Left kidney (tissue), 2 donors: ENCODE data around the gene SWSAP1. TPM values are rescaled to one million over a fixed set of nuclear protein-coding genes. Genes with fewer than 3 reads are reported as not detected.
A peak's percentile ranks its signal among the peaks of the same experiment; 100 is the strongest.
"Not testable (repeated sequence)": the region's sequence is repeated elsewhere in the genome, so short reads cannot be mapped to it uniquely, and the experiment has no call there.

ENCODE experiments used
- DNase-seq: peaks from one replicate; pipeline ENCODE4 v3.0.0-alpha.2; 2013
- polyA plus RNA-seq: library from polyadenylated mRNA; unstranded; fragments of 120-200 nt; gene quantifications from one replicate; pipeline ENCODE4 v1.2.1, GENCODE V29; 2013; ENCODE audit not compliant: insufficient read length

SWSAP1 gene
- polyA plus RNA-seq, 1 donor, result 2.7 TPM

DNA sequence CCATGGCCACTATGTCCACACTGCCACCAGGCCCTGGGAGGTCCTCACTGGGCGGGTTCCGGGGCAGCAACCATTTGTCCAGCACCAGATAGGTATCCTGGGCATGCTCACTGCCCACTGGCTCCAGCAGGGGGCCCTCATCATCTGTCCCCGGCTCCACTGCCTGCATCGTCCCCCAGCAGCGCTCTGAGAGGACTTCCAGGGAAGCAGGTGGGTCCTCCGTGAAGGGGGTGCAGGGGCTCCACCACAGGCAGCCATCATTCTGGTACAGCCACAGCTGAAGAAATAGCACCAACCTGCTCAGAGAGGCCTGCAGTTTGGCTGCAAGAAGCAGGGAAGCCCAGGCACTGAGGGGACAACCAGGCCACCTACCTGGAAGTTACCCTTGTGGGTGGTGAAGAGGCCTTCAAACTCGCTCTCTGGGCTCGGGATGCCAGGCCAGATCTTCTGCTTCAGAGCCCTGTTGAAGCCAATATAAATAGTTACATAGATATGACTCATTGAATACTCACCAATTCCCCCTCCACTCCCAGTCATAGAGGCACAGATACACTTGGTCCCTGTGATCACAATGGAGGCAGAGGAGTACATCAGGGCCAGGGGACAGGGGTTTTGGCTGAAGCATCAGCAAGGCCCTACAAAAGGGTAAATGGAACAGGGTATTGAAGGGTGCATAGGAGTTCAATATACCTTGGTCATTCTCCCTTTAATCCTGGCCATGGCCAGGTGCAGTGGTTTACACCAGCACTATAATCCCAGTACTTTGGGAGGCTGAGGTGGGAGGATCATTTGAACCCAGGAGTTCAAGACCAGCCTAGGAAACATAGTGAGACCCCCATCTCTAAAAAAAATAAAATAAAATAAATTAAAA is 4.1 kb downstream of the SWSAP1 start:
- DNase-seq, result no peak

DNA sequence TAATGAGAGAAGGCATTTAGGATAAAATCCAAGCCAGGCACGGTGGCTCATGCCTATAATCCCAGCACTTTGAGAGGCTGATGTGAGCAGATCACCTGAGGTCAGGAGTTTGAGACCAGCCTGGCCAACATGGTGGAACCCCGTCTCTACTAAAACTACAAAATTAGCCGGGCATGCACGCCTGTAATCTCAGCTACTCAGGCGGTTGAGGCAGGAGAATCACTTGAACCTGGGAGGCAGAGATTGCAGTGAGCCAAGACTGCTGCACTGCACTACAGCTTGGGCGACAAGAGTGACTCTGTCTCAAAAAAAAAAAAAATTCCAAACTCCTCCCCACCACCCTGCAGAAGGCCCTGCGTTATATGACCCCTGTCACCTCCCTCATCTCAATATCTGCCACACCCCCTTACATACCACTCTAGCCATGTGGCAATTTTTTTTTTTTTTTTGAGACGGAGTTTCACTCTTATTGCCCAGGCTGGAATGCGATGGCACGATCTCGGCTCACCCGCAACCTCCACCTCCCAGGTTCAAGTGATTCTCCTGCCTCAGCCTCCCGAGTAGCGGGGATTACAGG is 4.9 kb downstream of the SWSAP1 start:
- not testable (repeated sequence) for DNase-seq

DNA sequence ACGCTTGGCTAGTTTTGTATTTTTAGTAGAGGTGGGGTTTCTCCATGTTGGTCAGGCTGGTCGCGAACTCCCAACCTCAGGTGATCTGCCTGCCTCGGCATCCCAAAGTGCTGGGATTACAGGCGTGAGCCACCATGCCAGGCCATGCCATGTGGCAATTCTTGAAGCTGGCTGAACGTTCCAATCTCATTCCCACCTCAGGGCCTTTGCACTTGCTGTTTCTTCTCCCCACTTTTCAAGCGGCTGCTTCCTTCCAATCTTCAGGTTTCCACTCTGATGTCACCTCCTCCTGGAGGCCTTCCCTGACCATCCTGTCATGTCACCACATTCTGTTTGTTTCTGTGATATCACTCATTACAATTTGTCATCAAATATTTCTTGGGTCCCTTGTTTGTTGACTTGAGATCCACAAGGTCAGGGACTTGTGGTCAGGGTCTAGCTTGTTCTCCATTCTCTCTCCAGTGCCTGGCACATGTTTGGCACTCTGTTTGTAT is 5.4 kb downstream of the SWSAP1 start:
- DNase-seq, result no peak

DNA sequence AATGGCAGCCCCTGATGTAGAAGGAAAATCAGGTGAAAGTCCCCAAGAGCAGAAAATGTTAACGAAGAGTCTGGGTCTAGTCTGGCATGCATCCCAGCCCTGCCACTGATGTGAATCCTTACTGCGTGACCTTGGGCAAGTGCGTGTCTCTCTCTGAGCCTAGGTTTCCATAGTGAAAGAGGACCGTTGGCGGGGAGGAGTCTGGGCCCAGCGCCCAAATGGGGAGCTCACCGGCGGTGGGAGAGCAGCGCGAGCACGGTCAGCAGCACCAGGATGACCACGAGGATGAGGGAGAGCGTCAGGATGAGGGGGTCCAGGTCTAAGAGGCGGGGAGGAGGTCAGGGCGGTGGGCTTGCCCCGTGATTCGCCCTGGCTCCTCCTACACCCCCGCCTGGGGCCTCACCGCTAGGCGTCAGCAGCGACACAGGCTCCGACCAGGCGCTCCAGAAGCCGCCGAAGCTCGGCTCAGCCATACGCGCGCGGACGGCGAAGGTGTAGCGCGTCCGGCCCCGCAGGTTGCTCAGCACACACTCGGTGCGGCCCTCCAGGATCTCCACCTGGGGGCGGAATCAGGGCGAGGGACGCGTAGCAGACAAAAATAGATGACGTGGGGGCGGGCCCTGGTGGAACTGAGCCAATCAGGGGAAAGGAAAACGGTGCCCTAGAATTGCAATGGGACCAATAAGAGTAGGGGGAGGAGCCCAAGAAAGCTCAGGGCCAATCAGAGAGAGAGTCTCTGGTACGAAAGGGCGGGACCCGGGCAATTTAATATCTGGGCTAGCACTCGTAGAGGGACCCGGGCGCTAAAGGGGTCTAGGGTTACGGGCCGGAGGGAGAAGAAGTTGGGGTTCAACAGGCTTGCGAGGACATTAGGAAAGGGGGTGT is 6.4 kb downstream of the SWSAP1 start:
- peak; percentile 97 for DNase-seq

DNA sequence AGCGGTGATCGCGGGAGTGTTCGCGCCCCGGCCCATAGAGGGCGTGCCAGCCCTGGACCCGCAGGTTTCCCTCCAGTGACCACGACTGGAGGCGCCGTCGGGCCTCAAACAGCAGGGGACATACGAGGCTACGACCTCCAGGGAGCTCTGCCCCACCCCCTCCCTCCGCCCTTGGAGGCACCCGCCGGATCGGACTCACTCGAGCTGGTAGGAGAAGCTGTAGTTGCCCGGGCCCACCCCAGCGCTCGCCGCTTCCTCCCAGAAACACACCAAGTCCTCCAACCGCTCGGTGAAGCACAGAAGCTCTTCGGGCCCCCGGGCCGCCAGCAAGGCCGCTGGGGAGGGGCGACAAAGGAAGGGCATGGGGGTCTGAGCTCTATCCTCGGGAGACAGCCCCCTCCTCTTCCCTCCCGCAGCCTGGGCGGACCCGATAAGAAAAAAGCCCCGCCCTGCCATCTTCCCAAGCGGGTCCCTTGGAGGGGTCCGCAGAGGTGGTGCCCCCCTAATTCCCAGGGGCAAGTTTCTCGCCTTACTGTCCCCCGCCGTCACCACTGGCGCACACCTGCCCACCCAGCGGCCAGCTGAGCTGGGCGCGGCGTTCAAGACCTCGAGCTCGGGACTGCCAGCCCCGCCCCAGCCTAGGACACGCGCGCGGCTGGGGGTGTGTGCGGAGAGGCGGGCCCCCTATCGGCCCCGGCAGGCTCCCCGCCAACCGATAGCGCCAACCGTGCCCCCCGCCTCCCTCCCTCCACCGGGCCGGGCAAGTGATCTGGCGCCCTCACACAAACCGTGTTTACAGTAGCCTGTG is 8.6 kb downstream of the SWSAP1 start:
- DNase-seq, result no peak

DNA sequence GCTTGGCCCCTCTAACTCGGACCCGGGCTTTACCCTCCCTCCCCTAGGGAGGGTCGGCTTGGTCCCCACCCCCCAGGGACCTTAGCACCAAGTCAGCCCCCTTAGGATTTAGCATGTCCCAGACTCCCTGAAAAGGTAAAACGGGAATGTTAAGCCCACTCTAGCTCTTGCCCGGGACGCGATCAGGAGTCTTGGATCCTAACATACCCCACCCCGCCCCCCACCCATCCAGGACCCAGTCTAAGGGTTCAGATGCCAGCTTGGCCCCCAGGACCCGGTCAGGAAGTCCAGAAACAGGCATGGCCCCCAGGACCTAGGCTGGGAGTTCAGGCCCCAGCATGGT is 9.2 kb downstream of the SWSAP1 start:
- no peak for DNase-seq

DNA sequence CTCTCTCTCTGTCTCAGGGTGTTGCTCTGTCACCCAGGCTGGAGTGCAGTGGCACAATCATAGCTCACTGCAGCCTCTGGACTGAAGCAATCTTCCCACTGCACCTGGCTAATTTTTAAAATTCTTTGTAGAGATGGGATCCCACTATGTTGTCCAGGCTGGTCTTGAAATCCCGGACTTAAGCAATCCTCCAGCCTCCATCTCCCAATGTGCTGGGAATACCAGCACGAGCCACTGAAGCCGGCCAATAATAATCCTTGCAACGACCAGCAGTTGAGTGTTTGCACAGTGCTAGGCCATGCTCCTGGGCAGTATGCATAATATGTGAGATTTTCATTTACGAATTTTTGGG is 10.3 kb downstream of the SWSAP1 start:
- no peak for DNase-seq

DNA sequence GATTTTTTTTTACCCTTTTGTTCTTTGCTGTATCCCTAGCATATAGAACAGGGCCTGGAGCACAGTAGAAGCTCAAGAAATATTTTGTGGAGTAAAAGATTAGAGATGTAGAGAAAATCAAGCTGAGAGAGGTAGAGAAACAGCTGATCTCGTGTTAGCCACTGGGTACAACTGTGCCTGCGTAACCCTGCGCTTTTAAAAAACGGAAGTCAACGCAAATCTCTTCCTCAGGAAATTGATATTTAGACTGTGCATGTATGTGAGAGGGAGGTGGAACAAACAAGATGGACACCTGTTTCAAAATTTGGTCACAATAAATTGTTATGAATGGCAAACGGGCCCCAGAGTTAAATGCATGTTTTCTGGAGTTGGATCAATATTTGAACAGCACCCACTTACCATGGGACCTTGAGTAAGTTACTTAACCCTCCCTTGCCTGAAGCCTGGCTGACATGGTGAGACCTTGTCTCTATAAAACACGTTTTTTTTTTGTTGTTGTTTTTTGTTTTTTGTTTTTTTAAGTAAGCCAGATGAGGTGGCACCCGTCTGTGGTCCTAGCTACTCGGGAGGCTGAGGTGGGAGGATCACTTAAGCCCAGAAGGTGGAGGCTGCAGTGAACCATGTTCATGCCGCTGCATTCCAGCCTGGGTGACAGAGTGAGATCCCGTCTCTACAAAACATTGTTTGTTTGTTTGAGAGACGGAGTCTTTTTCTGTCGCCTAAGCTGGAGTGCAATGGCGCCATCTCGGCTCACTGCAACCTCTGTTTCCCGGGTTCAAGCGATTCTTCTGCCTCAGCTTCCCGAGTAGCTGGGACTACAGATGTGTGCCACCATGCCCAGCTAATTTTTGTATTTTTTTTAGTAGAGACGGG is 12.9 kb downstream of the SWSAP1 start:
- no peak for DNase-seq

DNA sequence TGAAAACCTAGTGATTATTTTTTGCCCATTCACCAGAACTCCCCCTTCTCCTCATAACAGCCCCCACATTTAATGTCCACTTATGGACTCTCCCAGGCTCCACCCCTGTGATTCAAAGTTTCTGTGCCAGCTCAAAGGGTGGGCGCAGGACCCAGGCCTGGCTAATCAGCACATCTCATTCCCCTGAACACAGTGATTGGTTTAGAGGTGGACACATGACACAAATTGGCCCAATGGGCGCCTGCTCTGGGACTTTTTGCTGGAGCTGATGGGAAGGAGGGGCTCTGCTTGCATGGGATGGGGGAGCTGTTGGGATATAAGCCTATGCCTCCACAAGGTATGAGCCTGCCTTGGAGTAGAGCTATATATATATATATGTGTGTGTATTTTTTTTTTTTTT is 15.9 kb downstream of the SWSAP1 start:
- no peak for DNase-seq

DNA sequence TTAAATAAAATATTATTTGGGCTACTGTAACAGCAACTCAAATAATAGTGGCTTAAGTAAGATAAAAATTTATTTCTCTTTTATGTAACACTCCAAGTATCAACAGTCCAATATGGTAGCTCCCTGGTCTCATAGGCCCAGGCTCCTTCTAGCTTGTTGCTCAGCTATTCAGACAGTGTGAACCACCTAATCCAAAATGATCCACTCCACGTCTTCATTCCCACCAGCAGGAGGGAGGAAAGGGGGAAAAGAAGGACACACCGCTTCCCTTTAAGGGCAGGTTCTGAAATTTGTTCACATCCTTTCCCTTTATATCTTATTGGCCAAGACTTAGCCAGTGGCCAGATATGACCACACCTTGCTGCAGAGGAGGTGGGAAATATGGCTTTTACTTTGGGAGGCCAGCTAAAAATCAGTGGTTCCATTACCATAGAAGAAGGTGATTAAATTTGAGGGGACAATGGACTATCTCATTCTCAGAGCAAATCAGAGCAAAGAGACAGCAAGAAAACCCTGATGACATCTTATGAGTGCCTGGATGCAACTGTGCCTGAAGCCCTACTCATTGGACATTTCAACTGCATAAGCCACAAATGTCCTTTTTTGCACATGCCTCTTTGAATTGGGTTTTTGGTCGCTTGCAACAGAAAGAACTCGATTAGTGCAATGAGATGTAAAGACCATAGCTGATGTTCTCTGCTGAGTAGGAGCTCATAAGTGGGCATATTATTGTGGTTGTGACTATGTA is 16.6 kb downstream of the SWSAP1 start:
- no peak for DNase-seq

DNA sequence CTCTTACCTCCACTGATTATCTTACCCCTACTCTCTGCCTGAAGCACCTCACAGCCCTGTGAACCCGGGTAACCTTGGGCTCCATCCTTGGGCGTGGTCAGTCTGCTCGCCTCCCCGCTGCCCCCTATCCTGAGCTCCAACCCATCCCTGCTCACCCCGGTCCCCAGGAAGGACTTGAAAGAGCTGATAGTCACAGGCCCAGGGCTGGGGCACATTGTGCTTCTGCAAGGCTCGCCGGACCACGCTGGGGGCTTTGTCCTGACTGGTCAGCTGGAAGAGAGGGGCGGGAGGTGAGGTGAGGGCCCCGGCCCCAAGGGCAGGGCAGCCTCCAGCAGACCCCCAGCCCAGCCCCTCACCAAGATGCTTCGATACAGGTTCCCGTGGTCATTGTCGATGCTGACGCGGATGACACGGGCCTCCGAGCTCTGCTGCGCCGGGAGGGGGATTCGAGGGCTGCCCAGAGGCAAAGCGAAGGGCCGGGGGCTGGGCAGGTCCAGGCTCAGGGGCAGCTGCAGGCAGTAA is 22.7 kb downstream of the SWSAP1 start:
- DNase-seq, result no peak

DNA sequence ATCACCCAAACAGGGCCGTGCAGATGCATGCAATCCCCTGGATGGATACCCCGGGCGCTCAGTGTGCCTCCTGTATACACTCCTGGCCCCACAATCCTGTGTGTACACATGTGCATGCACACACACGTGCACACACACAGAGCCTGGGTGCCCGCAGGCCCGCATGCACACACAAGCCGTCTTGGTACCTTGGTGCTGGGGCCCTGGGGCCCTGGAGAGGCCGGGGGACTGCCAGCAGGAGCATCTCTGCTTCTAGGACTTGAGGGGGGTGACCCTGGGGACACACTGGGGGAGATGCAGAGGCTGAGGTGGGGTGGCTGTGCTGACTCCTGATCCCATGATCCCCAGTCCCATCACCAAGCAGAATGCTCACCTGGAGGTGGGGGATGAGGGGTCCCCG is 25.2 kb downstream of the SWSAP1 start:
- DNase-seq, result no peak

DNA sequence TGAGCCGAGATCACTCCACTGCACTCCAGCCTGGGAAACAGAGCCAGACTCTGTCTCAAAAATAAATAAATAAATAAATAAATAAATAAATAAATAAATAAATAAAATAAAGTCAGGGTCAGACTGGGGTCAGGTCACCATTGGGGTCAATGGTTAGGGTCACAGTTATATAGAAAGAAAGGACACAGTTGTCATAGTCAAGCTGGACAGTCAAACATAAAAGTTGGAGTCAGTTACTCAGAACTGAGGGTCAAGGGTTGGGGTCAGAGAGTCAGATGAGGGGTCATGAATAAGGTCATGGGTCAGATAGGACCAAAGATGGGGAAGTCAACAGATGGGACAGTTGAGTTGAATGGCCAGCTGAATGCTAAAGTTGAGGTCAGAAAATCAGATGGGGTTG is 26.3 kb downstream of the SWSAP1 start:
- DNase-seq, result no peak

DNA sequence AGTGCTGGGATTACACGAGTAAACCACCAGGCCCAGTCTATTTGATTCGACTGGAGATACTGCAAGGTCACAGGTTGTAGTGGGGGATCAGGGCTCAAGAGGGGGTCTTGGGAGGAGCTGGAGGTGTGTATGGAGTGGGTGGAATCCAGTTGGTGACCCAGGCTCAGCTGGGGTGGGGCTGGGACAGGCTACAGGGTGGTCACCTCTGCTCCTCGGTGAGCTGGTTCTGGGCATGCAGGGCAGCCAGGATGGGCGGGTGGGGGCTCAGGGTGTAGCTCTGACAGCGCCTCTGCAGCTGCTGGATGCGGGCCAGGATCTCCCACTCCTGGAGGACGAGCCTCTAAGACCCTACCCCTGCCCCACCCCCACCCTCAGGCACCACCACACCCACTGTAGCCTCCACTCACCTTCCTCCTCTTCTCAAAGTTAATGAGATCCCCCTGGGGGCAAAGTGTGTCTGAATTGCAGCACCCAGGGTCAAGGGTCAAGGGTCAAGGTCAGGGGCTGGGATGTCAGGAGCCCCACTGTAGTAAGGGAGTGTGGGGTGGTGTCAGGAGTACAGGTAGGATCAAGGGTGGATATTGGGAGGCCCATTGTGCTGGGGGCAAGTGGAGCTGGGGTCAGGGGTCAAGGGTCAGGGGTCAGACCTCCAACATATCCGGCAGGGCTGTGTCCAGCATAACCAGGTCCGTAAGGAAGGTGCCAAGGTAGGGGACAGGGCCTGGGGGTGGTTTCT is 27.5 kb downstream of the SWSAP1 start:
- no peak for DNase-seq

DNA sequence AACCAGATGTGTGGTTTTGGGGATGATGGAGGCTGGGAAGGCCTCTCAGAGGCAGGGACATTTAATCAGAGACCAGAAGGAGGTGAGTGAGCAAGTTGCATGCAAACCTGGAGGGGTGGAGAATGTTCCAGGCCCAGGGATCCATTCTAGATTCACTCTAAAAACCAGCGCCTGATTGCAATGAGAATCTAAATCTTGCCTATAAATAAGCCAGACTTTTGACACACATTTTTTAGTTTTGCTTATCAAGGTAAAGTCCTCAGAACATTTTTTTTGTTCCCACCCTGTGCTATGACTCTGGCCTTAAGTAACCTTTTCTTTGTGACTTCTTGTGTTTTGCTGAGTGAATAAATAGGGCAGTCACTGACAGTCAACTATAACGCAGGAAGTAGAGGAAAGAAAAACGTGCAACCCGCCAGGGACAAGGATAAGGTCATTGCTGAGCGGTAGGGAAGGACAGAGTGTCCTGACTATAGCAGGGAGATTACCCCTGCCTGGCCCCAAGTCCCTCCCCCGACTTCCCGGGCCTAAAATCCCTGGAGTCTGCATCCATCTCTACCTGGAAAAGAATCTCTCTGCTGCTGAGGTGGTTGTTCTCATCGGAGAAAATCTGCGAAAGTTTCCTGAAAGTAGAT is 30.2 kb downstream of the SWSAP1 start:
- DNase-seq, result no peak

DNA sequence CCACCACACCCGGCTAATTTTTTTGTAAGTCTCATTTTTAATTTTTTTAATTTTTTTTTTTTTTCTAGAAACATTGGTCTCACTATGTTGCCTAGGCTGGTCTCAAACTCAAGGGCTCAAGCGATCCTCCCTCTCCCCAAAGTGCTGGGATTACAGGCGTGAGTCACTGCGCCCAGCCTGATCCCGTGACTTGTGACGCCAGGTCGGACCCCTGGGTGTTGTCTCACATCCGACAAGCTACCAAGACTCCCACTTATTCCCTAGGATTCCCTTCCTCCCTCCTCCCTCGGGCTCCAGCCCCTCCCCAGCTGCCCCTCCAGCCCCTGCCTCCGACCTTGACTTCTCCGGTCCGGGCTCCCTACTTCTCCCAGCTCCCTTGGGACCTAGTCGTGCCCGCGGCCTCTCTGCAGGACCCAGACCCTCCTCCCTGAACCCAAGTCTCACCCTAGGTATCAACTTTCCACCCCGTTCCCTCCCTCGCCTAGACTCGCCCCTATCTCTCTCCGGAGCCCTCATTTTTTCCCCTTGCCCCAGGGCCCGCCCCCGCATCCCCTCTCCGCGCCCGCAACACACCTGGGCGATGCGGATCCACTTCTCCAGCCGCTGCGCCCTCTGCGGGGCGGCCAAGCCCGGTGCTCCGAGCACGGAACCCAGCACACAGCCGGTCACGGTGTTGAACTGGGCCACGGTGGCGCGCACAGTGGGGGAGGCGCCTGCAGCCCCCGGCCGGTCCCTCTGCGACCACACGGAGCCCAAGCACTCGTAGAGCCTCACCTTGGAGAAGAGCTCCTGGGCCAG is 31.6 kb downstream of the SWSAP1 start:
- DNase-seq, result no peak

DNA sequence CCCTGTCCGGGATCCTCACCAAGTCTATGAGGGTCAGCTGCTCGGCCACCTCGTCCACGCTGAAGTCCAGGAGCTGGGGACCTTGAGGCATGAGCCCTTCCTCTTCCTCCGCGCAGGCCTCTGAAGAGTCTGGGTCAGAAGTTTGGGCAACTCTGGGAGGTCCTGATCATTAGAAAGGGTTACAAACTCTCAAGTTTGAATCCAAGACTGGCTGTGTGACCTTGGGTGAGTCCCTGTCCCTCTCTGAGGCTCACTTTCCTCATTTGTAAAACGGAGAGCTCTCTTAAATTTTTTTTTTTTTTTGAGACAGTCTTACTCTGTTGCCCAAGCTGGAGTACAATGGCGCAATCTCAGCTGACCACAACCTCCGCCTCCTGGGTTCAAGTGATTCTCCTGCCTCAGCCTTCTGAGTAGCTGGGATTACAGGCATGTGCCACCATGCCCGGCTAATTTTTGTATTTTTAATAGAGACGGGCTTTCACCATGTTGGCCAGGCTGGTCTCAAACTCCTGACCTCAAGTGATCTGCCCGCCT is 32.3 kb downstream of the SWSAP1 start:
- not testable (repeated sequence) for DNase-seq

DNA sequence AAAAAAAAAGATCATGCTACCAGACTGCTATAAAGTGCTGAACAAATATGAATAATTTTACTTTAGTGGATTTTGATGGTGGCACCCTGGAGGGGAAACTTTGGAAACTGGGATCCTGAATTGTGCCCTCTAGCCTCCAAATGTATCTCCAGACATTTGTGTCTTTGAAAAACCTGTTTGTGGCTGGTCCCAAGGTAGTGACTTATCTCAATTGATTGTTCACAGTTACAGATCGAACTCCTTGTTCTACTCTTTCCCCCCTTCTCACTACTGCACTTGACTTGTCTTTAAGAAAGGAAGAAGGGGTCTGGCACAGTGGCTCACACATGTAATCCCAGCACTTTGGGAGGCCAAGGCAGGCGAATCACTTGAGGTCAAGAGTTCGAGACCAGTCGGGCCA is 34.1 kb downstream of the SWSAP1 start:
- DNase-seq, result no peak
